ENCODE measurements around the gene LIMK2.

The LIMK2 gene

GRCh38 chr22:31275576-31275975, 63.5 kb downstream of the LIMK2 start:
- no peak for FAIRE-seq

GRCh38 chr22:31276426-31277167, 64.5 kb downstream of the LIMK2 start:
- no peak for FAIRE-seq

GRCh38 chr22:31277741-31278140, 65.6 kb downstream of the LIMK2 start:
- no peak for FAIRE-seq

- FAIRE-seq: no peak
These were observed 66.1 kb downstream of the LIMK2 start for GRCh38 chr22:31278151-31278621.

GRCh38 chr22:31278626-31279326, 66.7 kb downstream of the LIMK2 start:
- no peak for FAIRE-seq

- FAIRE-seq: no peak
These were observed 67.2 kb downstream of the LIMK2 start for GRCh38 chr22:31279327-31279669.

GRCh38 chr22:31279821-31280505, 67.9 kb downstream of the LIMK2 start:
- FAIRE-seq: no peak

- no peak for FAIRE-seq
These were observed 69.6 kb downstream of the LIMK2 start for GRCh38 chr22:31281733-31282132.

- no peak for FAIRE-seq
These were observed 70.8 kb downstream of the LIMK2 start for GRCh38 chr22:31282748-31283468.

GRCh38 chr22:31284281-31285155, 72.4 kb downstream of the LIMK2 start:
- FAIRE-seq: no peak

- FAIRE-seq: no peak
These were observed 74.5 kb downstream of the LIMK2 start for GRCh38 chr22:31286360-31287255.

GRCh38 chr22:31287818-31288495, 75.9 kb downstream of the LIMK2 start:
- no peak for FAIRE-seq

GRCh38 chr22:31288496-31289240, 76.6 kb downstream of the LIMK2 start:
- no peak for FAIRE-seq

GRCh38 chr22:31289344-31289743, 77.2 kb downstream of the LIMK2 start:
- FAIRE-seq: no peak

GRCh38 chr22:31290494-31291471, 78.7 kb downstream of the LIMK2 start:
- no peak for FAIRE-seq

- FAIRE-seq: no peak
These were observed 79.6 kb downstream of the LIMK2 start for GRCh38 chr22:31291481-31292235.

- no peak for FAIRE-seq
These were observed 80.3 kb downstream of the LIMK2 start, which contains the start of gene PIK3IP1 for GRCh38 chr22:31292236-31292989. Gene PIK3IP1 (minus strand): TSS chr22:31292488. CDS start chr22:31292344, 144 bp downstream.

Measured in A204.1 (cell line).